K562 treated with DMSO at 1 percent for 24 hours (cell line): ENCODE measurements around the gene CYB5D1. TPM values are rescaled to one million over a fixed set of nuclear protein-coding genes. Genes with fewer than 3 reads are reported as not detected.

ENCODE experiments used
- total RNA-seq: library from RNA; unstranded; fragments of 300-600 nt; gene quantifications from 2 replicates; pipeline ENCODE4 v1.2.3, GENCODE V29; 2022; ENCODE audit warnings: low read depth; ENCODE audit not compliant: insufficient read depth

The CYB5D1 gene, protein sequence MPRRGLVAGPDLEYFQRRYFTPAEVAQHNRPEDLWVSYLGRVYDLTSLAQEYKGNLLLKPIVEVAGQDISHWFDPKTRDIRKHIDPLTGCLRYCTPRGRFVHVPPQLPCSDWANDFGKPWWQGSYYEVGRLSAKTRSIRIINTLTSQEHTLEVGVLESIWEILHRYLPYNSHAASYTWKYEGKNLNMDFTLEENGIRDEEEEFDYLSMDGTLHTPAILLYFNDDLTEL
- total RNA-seq = 3.3 and 3.6 TPM in 2 replicates

GRCh38 chr17:7857713-7858521 lies at the start of gene CYB5D1:
CYB5D1 (plus strand) TSS chr17:7858003; CDS start chr17:7858135, 132 bp downstream.

DNA sequence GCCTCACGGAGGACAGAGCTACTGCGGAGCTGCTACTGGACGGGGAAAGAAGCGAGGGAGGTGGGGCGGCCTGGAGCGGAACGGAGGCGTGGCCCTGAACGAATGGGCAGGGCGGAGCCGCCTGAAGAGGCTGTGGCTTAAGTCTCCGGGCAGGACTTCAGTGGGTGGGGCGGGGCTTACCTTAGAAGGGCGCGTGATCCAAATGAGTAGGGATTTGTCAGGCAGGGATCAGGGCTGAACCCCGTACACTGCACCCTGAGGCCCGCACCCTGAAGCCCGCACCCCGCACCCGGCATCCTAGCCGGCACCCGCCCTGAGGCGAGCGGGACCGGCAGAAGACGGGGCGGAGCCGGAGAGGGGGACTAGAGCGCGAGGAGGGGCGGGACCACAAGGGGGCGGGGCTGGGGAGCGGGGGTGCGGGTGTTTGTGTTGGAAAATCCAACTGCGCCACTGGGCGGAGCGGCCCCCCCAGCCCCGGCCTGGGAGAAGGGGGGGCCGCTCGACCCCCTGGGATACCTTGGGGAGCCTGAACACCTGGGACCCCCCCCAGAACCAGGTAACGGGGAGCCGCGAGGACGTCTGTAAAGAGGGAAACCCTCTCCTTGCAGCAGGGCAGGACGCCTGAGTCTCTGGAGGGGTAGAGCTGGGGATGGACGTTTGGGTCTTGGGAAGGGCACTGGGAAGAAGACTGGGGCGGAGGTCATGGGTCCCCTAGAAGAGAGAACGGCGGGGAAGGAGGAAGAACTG lies 23.8 kb upstream of the CYB5D1 start, which contains the start of gene KDM6B:
TSS of gene KDM6B (plus strand) at position 423 of the 747 bp plus-strand sequence. CDS start 11,338 bp downstream, outside the sequence.

GRCh38 chr17:7854851-7855659 lies 2.7 kb upstream of the CYB5D1 start, which contains the start of gene TMEM88:
TMEM88 (plus strand) TSS chr17:7855066; CDS start chr17:7855075, 9 bp downstream.

DNA sequence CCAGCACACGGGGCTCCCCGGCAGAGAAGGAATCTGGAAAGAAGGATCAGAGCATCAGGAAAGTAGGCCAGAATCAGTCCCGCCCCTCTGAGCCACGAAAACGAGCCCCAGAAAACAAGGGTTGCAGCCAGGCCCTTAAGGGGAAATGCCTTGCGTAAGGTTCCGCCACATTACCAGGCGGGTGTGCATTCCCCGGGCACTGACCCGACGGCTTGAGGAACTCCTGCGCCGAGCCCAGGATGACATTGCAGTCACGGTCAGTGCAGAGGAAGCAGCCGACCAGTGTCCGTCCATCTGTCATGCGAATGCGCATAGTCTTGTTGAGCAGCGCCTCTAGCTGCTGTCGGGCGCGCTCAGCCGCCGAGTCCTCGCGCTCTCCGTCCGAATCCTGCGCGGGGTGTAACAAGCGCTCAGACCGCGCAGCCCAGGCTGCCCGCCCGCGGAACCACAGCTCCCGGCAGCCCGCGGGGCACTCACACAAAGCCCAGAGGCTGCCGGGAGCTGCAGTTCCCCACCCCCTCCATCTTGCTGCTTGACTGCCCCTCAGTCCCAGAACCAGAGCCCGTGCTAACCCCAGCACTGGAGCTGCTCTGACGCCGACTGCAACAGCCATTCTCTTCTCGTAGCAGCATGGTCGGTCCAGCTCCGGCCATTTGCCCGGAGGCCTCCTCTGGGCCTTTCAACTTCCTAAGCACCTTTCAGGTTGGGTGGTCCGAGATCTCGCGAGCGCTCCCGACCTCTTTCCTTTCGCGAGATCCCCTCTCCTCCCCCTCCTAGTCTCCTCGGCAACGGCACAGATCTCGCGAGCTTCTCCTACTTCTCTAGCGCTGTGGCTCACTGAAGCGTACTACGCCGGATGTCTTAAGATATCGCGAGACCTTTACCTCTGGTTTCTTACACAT lies 741 bp upstream of the CYB5D1 start, which contains the start of gene NAA38:
TSS of gene NAA38 (minus strand) at position 749 of the 902 bp plus-strand sequence. CDS start at position 653, 96 bp downstream.

DNA sequence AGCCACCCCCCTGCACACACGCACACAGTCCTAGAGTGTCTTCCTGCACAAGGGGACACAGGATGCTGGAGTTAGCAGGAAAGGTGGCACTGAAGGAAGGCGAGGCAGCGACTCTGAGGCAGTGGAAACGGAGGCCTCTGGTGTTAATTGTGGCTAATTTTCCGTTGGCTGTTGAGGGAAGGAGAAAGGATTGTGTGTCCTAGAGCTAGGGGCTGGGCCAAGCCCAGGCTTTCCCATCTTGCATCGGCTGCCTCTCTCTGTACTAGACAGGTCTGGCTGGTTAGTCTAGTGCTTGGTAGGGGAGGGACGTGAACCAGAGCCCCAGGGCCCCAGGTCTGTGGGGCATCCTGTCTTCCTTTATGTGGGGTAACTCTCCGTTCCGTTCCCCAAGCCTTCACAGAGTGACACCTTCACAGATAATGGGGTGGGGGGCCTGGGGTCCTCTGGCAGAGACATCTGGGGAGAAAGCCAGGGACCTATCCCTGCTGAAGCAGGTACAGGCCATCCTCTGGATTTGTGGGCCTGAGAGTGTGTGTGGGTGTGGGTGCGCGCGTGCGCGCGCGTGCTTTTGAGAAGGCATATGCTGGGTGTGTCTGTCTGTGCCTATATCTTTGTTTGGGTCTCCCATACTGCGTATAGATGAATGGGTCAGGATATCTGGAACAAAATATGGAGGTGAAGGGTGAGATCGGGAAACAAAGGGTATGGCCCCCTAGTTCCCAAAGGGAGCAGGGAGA lies 30.5 kb downstream of the CYB5D1 start, which contains the start of gene CHD3:
TSS of gene CHD3 (plus strand) at position 606 of the 737 bp plus-strand sequence. CDS start 212 bp downstream, outside the sequence.

Other genes starting within 250 kb of the CYB5D1 start
- gene FXR2, start 243.1 kb upstream of the CYB5D1 start, total RNA-seq = 71.8 and 73.7 TPM in 2 replicates
- 62.8 TPM in 2 replicates for gene SAT2, start 230.2 kb upstream of the CYB5D1 start, total RNA-seq
- 0.68 and 0.93 TPM in 2 replicates for gene SHBG, start 227.9 kb upstream of the CYB5D1 start, total RNA-seq
- gene ATP1B2, start 207.1 kb upstream of the CYB5D1 start, total RNA-seq = 4.5 and 5.6 TPM in 2 replicates
- 4.8 and 6.3 TPM in 2 replicates for gene TP53, start 170.5 kb upstream of the CYB5D1 start, total RNA-seq
- gene WRAP53, start 169.5 kb upstream of the CYB5D1 start, total RNA-seq = 47.2 and 47.5 TPM in 2 replicates
- 0.10 TPM in 1 of 2 replicates, not detected in the other for gene EFNB3, start 152.8 kb upstream of the CYB5D1 start, total RNA-seq
- not detected in 2 replicates for gene DNAH2, start 140.3 kb upstream of the CYB5D1 start, total RNA-seq
- gene KDM6B, start 23.8 kb upstream of the CYB5D1 start, total RNA-seq = 19.1 and 19.4 TPM in 2 replicates
- 1.3 and 2.9 TPM in 2 replicates for gene TMEM88, start 2.9 kb upstream of the CYB5D1 start, total RNA-seq
- 70.7 and 80.3 TPM in 2 replicates for gene NAA38, start 444 bp upstream of the CYB5D1 start, total RNA-seq
- 19.2 and 22.7 TPM in 2 replicates for gene CHD3, start 30.8 kb downstream of the CYB5D1 start, total RNA-seq
- 0.98 and 1.1 TPM in 2 replicates for gene RNF227, start 58.3 kb downstream of the CYB5D1 start, total RNA-seq
- gene KCNAB3, start 71.9 kb downstream of the CYB5D1 start, total RNA-seq = 0.58 and 1.4 TPM in 2 replicates
- 153 and 165 TPM in 2 replicates for gene TRAPPC1, start 73.9 kb downstream of the CYB5D1 start, total RNA-seq
- 27.7 and 32.9 TPM in 2 replicates for gene CNTROB, start 74.2 kb downstream of the CYB5D1 start, total RNA-seq
- 0.16 and 0.23 TPM in 2 replicates for gene GUCY2D, start 144.6 kb downstream of the CYB5D1 start, total RNA-seq
- gene ALOX15B, start 181.1 kb downstream of the CYB5D1 start, total RNA-seq = not detected in 2 replicates
- 0.10 TPM in 1 of 2 replicates, not detected in the other for gene ALOX12B, start 229.7 kb downstream of the CYB5D1 start, total RNA-seq